GM19025 (cell line): ENCODE data around the gene KMT2C.
"Not testable (repeated sequence)": the region's sequence is repeated elsewhere in the genome, so short reads cannot be mapped to it uniquely, and the experiment has no call there.

Source experiments
- ATAC-seq: cut with Tn5 transposase; IDR thresholded peaks from one replicate; pipeline ENCODE4 v1.9.1; 2021; ENCODE audit warnings: mild to moderate bottlenecking, low read depth, moderate library complexity; ENCODE audit not compliant: unreplicated experiment

Gene KMT2C

DNA sequence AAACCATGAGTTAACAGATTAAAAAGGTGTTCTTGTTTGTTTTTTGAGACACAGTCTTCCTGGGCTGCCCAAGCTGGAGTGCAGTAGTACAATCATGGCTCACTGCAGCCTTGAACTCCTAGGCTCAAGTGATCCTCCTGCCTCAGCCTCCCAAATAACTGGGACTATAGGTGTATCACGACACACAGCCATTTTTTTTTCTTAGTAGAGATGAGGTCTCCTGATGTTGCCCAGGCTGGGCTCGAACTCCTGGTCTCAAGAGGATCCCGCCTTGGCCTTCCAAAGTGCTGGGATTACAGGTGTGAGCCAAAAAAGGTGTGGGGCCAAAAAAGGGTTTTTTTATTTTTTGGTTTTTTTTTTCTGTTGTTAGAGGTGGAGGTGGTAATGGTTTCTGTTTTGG is 29.3 kb downstream of the KMT2C start:
- ATAC-seq, result no peak

DNA sequence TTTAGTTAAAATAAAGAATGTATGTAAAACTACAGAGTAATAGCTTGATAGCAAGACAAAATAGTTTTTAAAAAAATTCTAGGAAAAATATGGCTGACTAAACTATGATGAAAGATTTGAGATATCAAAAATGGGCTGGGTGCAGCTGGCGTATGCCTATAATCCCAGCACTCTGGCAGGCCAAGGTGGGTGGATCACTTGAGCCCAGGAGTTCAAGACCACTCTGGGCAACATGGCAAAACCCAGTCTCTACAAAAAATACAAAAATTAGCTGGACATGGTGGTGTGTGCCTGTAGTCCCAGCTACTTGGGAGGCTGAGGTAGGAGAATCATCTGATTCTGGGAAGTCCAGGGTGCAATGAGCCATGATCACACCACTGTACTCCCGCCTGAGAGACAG is 29.8 kb downstream of the KMT2C start:
- ATAC-seq, result not testable (repeated sequence)

- ATAC-seq, result no peak
Measured at GRCh38 chr7:152403726-152404125, 32.1 kb downstream of the KMT2C start.

GRCh38 chr7:152402384-152403250 is 33.2 kb downstream of the KMT2C start:
- ATAC-seq, result no peak

DNA sequence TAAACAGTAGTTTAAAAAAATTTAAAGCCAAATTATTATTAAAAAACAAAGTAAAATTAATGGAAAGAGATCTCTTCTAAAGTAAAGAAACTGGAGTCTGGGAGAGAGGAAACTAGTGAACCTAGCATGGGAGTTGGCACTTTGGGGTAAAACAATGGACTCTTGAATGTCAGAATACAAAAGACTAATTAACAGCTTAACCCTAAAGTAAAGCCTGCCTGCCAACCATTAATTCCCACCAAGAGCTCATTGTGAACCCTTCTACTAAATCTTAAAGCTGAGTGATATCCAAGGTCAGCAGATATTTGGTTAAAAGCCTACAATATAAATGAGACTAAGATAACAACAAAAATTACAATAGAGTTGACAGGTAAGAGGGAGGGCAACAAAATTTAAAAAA is 36.5 kb downstream of the KMT2C start:
- no peak for ATAC-seq

GRCh38 chr7:152395112-152395511 is 40.7 kb downstream of the KMT2C start:
- no peak for ATAC-seq

DNA sequence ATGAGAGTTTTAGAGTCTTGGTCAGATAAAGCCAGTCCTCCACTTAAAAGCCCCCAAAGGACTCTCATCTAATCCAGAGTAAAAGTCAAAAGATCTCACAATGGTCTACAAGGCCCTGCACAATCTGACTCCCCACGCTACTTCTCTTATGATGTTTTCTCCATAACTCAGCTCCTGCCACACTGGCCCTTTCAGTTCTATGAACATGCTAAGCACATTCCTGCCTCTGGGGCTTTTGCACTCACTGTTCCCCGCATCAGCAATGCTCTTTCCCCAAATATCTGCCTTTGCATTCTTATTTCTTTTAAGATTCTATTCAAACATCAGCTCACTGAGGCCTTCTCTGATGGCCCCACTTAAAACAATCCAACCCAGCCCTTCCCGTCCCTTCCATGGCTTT is 41.6 kb downstream of the KMT2C start:
- not testable (repeated sequence) for ATAC-seq

DNA sequence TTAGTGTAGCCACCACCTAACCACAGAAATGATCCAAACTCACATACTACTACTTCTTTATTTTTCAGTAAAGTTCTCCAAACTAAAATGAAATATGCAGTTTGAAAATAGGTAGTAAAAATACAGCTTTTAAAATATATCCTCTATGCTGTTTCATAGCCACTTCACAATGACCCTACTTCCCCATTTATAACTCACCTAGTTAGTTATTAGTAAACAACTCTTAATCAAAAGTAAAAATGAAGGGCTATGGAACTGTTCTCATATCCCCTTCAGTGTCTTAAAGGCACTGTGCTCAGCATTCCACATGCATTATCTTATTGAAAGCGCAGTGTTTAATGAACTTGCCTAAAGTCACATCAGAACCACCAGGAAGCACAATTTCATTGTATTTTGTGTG is 43.5 kb downstream of the KMT2C start:
- ATAC-seq, result no peak

GRCh38 chr7:152386136-152386764 is 49.6 kb downstream of the KMT2C start:
- ATAC-seq, result not testable (repeated sequence)

GRCh38 chr7:152384235-152385200 is 51.3 kb downstream of the KMT2C start:
- not testable (repeated sequence) for ATAC-seq

- no peak for ATAC-seq
Measured at GRCh38 chr7:152383341-152384234, 52.2 kb downstream of the KMT2C start.

DNA sequence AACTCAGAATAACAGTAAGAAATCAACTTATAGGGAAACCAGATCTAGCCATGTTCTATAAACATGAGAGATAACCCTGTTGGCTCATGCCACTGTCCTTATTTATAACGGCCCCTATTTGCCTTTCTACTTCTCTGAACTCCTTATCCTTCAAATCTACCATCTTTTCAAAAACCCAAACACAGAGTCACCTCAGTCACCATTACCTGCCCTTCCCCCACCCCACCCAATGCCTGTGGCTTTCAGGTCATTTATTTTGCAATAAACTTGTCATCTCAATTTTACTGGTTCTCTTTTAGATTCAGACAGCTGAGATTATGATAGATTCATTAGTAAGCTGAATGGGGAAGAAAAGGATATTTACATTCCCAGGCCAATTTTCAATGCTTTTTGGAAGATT is 53.6 kb downstream of the KMT2C start:
- ATAC-seq, result no peak

DNA sequence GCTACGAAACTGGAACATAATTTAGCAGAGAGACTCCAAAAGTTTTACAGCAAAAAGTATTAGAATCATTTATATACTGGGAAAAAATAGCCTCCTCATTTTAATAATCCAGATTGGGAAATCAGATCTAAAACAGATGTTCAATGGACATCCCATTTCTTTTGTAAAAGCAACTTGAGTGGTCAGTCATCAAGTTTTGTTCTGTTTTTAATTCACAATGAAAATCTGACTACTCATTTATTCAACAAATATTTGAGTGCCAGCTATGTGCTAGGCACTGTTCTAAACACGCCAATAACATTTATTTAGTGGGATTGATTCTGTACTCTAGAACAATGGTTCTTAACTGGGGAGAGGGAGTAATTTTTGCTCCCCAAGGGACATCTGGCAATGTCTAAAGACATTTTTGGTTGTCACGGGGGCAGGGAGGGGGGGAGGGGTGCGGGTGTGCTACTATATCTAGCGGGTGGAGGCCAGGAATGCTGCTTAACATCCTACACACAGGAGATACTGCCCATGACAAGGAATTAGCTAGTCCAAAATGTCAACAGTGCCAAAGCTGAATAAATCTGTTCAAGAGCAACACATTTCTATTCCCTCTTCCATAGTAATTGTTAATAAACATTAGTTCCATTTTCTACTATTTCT is 54.7 kb downstream of the KMT2C start:
- ATAC-seq, result not testable (repeated sequence)

DNA sequence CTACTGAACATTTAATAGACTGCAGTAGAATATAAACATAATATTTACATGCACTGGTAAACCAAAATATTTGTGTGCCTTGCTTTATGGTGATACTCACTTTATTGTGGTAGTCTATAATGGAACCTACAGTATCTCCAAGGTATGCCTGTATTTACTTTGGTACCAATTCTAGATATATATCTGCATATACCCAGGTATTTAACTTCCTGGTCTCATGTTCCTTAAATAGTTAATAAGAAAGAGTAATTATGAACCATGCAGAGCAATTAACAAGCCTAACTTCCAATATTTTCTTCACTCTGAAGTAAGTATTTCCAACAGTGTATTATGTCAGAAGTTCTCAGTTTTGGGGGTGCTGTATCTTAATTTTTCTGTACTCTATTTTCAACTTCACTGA is 57.3 kb downstream of the KMT2C start:
- not testable (repeated sequence) for ATAC-seq

DNA sequence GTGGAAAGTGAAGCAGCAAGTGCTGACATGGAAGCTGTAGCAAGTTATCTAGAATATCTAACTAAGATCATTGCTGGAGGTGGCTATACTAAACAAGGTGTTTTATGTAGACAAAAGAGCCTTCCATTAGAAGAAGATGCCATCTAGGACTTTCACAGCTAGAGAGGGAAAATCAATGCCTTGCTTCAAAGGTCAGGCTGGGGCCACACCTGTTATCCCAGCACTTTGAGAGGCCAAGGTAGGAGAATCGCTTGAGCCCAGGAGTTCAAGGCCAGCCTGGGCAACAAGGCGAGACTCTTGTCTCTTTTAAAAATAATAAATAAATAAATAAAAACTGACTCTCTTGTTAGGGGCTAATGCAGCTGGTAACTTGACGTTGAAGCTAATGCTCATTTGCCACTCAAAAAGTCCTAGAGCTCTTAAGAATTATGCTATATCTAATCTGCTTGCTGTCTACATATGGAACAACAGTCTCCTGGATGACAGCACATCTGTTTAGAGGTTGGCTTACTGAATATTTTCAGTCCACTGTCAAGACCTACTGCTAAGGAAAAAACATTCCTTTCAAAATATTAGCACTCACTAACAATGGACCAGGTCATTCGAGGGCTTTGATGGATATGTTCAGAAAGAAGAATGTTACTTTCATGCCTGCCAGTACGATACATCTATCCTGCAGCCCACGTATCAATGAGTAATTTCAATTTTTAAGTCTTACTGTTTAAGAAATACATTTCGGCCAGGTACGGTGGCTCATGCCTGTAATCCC is 58.9 kb downstream of the KMT2C start:
- ATAC-seq, result not testable (repeated sequence)

DNA sequence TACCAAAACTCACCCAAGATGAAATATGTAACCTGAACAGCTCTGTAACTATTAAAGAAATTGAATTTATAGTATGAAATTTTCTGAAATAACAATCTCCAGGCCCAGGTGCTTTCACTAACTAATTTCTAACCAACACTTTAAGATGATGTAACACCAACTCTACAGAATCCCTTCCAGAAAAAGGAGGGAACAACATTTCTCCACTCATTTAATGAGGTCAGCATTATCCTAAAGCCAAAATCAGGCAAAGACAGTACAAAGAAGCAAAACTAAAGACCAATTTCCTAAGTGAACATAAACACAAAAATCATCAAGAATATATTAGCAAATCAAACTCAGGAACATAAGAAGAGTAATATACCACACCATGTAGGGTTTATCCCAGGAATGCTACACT is 65.5 kb downstream of the KMT2C start:
- no peak for ATAC-seq

DNA sequence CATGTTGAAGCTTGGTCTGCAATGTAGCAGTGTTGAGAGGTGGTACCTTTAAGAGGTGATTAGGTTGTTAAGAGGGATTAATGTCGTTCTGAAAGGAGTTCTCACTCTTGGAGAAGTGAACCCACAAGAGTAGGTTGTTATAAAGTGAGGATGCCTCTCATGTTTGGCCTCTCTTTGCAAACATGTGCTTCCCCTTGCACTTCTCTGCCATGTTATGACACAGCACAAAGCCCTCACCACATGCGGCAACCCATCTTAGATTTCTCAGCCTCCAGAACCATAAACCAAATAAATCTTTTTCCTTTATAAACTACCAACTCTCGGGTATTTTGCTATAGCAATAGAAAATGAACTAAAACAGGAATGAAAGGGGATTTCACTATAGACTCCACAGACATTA is 66.3 kb downstream of the KMT2C start:
- no peak for ATAC-seq

- no peak for ATAC-seq
Measured at GRCh38 chr7:152367170-152367569, 68.6 kb downstream of the KMT2C start.

DNA sequence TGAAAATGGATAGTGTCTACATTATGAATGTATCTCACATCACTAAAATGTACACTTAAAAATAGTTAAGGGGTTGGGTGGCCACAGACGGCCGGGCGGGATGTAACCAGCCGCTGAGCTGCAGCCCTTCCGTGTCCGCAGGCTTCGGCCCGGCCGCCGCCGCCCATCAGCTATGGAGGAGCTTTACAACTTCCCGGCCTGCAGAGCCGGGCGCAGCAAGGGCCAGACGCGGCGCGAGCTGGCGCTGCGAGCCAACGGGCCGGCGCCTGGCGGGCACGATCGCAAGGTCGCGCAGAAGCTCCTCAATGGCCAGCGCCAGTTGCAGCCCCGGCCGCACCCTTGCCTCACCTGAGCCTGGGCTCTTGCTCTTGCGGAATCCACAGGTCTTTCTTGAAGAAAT is 69.1 kb downstream of the KMT2C start:
- no peak for ATAC-seq
